Lower lobe of right lung (tissue), 2 donors: Measurements from ENCODE around the gene YAF2. TPM values are rescaled to one million over a fixed set of nuclear protein-coding genes. Genes with fewer than 3 reads are reported as not detected.

ENCODE experiments used
- ATAC-seq, 2 donors: fragments of 200-7000 bp; cut with Tn5 transposase; one replicate each; pipeline ENCODE4 v1.9.1; 2020 to 2022; ENCODE audit warnings: mild to moderate bottlenecking in 2 of 2, moderate library complexity in 2 of 2
- DNase-seq: peaks from one replicate; pipeline ENCODE4 v3.0.0-alpha.2; 2020
- H3K27ac ChIP-seq: fragments of 200-600 bp; one replicate; pipeline ENCODE4 v1.8.0; 2022
- H3K27me3 ChIP-seq: fragments of 200-600 bp; one replicate; pipeline ENCODE4 v1.8.0; 2022; ENCODE audit warnings: low read depth
- H3K36me3 ChIP-seq: fragments of 200-600 bp; one replicate; pipeline ENCODE4 v1.8.0; 2022; ENCODE audit warnings: mild to moderate bottlenecking
- H3K4me1 ChIP-seq: fragments of 200-600 bp; one replicate; pipeline ENCODE4 v1.8.0; 2022
- H3K4me3 ChIP-seq: fragments of 200-600 bp; one replicate; pipeline ENCODE4 v1.8.0; 2022; ENCODE audit warnings: mild to moderate bottlenecking
- H3K9me3 ChIP-seq: fragments of 200-600 bp; one replicate; pipeline ENCODE4 v1.8.0; 2022
- CTCF ChIP-seq: fragments of 200-600 bp; IDR thresholded peaks from one replicate; pipeline ENCODE4 v1.8.0; 2022; ENCODE audit warnings: antibody characterized with exemption, mild to moderate bottlenecking
- intact Hi-C: fragments of 100-400 bp; cut with DNase I; formaldehyde crosslinking; loops from one replicate; pipeline ENCODE4 v1.11.0; 2022
- total RNA-seq: library from RNA; stranded (reverse); fragmentation: NEBNext Ultra II Directional; extraction: Animal tissue kit (Norgen Biotek cat#: 25700); gene quantifications from one replicate; pipeline ENCODE4 v1.2.1, GENCODE V29; 2021
- donor health status: DM: no; HTN: yes; CAD: no; lungs with severe emphysema.

Gene YAF2
- total RNA-seq, 1 donor from 2014 or later = 25.1 TPM

- no peaks in the 10 kb centered on the region for H3K27me3 ChIP-seq
- ATAC-seq (peak in 1 of 2 donors; percentile 30), DNase-seq (no peak)
- H3K27ac ChIP-seq = no peak overlapping the region
- no peaks in the 10 kb centered on the region for H3K9me3 ChIP-seq
- H3K4me1 ChIP-seq = peaks cover 6% of the 10 kb centered on the region
- H3K36me3 ChIP-seq = no peaks in the 10 kb centered on the region
- H3K4me3 ChIP-seq = no peak overlapping the region
- intact Hi-C loops = no loop called here
- TF ChIP-seq CTCF = no peak
These were observed 65.4 kb downstream of the YAF2 start for GRCh38 chr12:42172441-42173210.

GRCh38 chr12:42167711-42168110 is 70.3 kb downstream of the YAF2 start:
- H3K27ac ChIP-seq = no peak overlapping the region
- ATAC-seq (no peak), DNase-seq (no peak)
- H3K36me3 ChIP-seq = no peaks in the 10 kb centered on the region
- H3K27me3 ChIP-seq = no peaks in the 10 kb centered on the region
- TF ChIP-seq CTCF = no peak
- H3K4me3 ChIP-seq = no peak overlapping the region
- H3K4me1 ChIP-seq = no peaks in the 10 kb centered on the region
- no peaks in the 10 kb centered on the region for H3K9me3 ChIP-seq
- intact Hi-C loops = no loop called here

GRCh38 chr12:42166501-42166900 is 71.5 kb downstream of the YAF2 start:
- H3K27me3 ChIP-seq = no peaks in the 10 kb centered on the region
- H3K4me1 ChIP-seq = no peaks in the 10 kb centered on the region
- peaks cover 1% of the 10 kb centered on the region for H3K36me3 ChIP-seq
- ATAC-seq (no peak), DNase-seq (no peak)
- H3K27ac ChIP-seq = no peak overlapping the region
- intact Hi-C loops = no loop called here
- no peak overlapping the region for H3K4me3 ChIP-seq
- no peak for TF ChIP-seq CTCF
- H3K9me3 ChIP-seq = no peaks in the 10 kb centered on the region

GRCh38 chr12:42163913-42164312 is 74.1 kb downstream of the YAF2 start:
- Histone ChIP-seq H3K9me3 (no peaks in the 10 kb centered on the region), H3K4me3 (no peak overlapping the region), H3K27ac (no peak overlapping the region), H3K27me3 (no peaks in the 10 kb centered on the region), H3K4me1 (no peaks in the 10 kb centered on the region), H3K36me3 (peaks cover 16% of the 10 kb centered on the region)
- ATAC-seq = no peak
- intact Hi-C loops = no loop called here
- no peak for TF ChIP-seq CTCF
- no peak for DNase-seq

GRCh38 chr12:42162965-42163364 is 75.1 kb downstream of the YAF2 start:
- H3K9me3 ChIP-seq = no peaks in the 10 kb centered on the region
- ATAC-seq (no peak), DNase-seq (no peak)
- no peak overlapping the region for H3K27ac ChIP-seq
- TF ChIP-seq CTCF = no peak
- H3K27me3 ChIP-seq = no peaks in the 10 kb centered on the region
- intact Hi-C loops = no loop called here
- H3K36me3 ChIP-seq = peaks cover 16% of the 10 kb centered on the region
- no peaks in the 10 kb centered on the region for H3K4me1 ChIP-seq
- H3K4me3 ChIP-seq = no peak overlapping the region
